B cell (primary cell): Measurements from ENCODE around the gene BRSK1. TPM values are rescaled to one million over a fixed set of nuclear protein-coding genes. Genes with fewer than 3 reads are reported as not detected.

Experiments used
- ATAC-seq: fragments of 200-7000 bp; cut with Tn5 transposase; one replicate; pipeline ENCODE4 v1.10.0; 2021; ENCODE audit warnings: low read depth, mild to moderate bottlenecking, moderate number of reproducible peaks, moderate library complexity
- CTCF ChIA-PET: fragments of 350-600 bp; sonication (Branson Sonifier 250); formaldehyde crosslinking; loops from one replicate; lab custom pipeline; 2021; ENCODE audit warnings: antibody characterized with exemption, inconsistent platforms; lab: Charles Lee
- POLR2A ChIA-PET: fragments of 350-600 bp; sonication (Branson Sonifier 250); formaldehyde crosslinking; loops from one replicate; lab custom pipeline; 2021; ENCODE audit warnings: antibody characterized with exemption; lab: Charles Lee
- DNase-seq: peaks from one replicate; pipeline ENCODE4 v3.0.0; 2013
- H2AFZ ChIP-seq: 2 replicates; pipeline ENCODE4 v1.6.1; 2012; ENCODE audit warnings: mild to moderate bottlenecking, low read depth, low read length; ENCODE audit not compliant: insufficient read depth, poor library complexity, severe bottlenecking
- H3K27ac ChIP-seq, 2 donors: 1 replicate in 1 of 2; 2 replicates in 1 of 2; pipeline ENCODE4 v1.5.1; 2012 to 2013; ENCODE audit warnings: low read length in 2 of 2, mild to moderate bottlenecking in 2 of 2, moderate library complexity in 1 of 2
- H3K27me3 ChIP-seq, 4 experiments: fragments of 200-600 bp in 1 of 4; sonication (generic) in 1 of 4; replicated peaks in 1 of 4; 1 replicate in 2 of 4; 2 replicates in 2 of 4; pipeline versions ENCODE4 v1.6.1 to v1.7.0; 2013 to 2016; ENCODE audit warnings: low read length in 3 of 4, mild to moderate bottlenecking in 2 of 4, mixed read lengths in 1 of 4, moderate library complexity in 1 of 4; ENCODE audit not compliant: insufficient read depth in 4 of 4, control insufficient read depth in 3 of 4; ENCODE audit errors: control extremely low read depth in 1 of 4
- H3K36me3 ChIP-seq, 2 experiments: replicated peaks in 1 of 2; 1 replicate in 1 of 2; 2 replicates in 1 of 2; pipeline versions ENCODE4 v1.6.1 to v1.7.1; 2013; ENCODE audit warnings: low read length in 1 of 2; ENCODE audit not compliant: insufficient read depth in 2 of 2, control insufficient read depth in 1 of 2; ENCODE audit errors: control extremely low read depth in 1 of 2, extremely low read depth in 1 of 2
- H3K4me1 ChIP-seq, 2 donors: fragments of 200-600 bp in 1 of 2; sonication (generic) in 1 of 2; 1 replicate in 1 of 2; 2 replicates in 1 of 2; pipeline versions ENCODE4 v1.5.1 to v1.6.1; 2013 to 2017; ENCODE audit warnings: low read length in 2 of 2; ENCODE audit not compliant: control insufficient read depth in 2 of 2, insufficient read depth in 2 of 2
- H3K4me2 ChIP-seq: replicated peaks from 2 replicates; pipeline ENCODE3; 2012; ENCODE audit warnings: mild to moderate bottlenecking, low read depth, low read length; ENCODE audit not compliant: poor library complexity, severe bottlenecking
- H3K4me3 ChIP-seq, 5 experiments: fragments of 200-600 bp in 1 of 5; sonication (generic) in 1 of 5; 1 replicate in 3 of 5; 2 replicates in 2 of 5; pipeline versions ENCODE4 v1.5.1 to v1.7.0; 2011 to 2016; ENCODE audit warnings: low read length in 4 of 5, mild to moderate bottlenecking in 4 of 5, low read depth in 2 of 5, control low read depth in 1 of 5, moderate library complexity in 1 of 5; ENCODE audit not compliant: insufficient read depth in 1 of 5; ENCODE audit errors: control extremely low read depth in 1 of 5, extremely low read depth in 1 of 5
- H3K79me2 ChIP-seq: fragments of 200-600 bp; sonication (generic); one replicate; pipeline ENCODE4 v1.6.0; 2016; ENCODE audit warnings: low read length; ENCODE audit not compliant: control insufficient read depth, insufficient read depth
- H3K9ac ChIP-seq: fragments of 200-600 bp; sonication (generic); 2 replicates; pipeline ENCODE4 v1.6.1; 2017; ENCODE audit warnings: mild to moderate bottlenecking, low read length, moderate library complexity
- H3K9me3 ChIP-seq, 3 donors: one replicate each; pipeline versions ENCODE4 v1.6.1 to v1.7.1; 2013; ENCODE audit warnings: low read length in 2 of 3; ENCODE audit not compliant: control insufficient read depth in 2 of 3, insufficient read depth in 1 of 3; ENCODE audit errors: control extremely low read depth in 1 of 3
- H4K20me1 ChIP-seq: 2 replicates; pipeline ENCODE4 v1.6.0; 2012; ENCODE audit warnings: mild to moderate bottlenecking, low read length; ENCODE audit not compliant: insufficient read depth, control insufficient read depth, poor library complexity, severe bottlenecking
- H3K27ac Mint-ChIP-seq: one replicate; pipeline ENCODE4 v1.8.0; 2021; ENCODE audit warnings: mixed read lengths
- H3K27me3 Mint-ChIP-seq: one replicate; pipeline ENCODE4 v1.8.0; 2021; ENCODE audit warnings: mixed read lengths
- H3K4me1 Mint-ChIP-seq: one replicate; pipeline ENCODE4 v1.8.0; 2021; ENCODE audit warnings: mixed read lengths
- H3K4me3 Mint-ChIP-seq: one replicate; pipeline ENCODE4 v1.8.0; 2021; ENCODE audit warnings: mixed read lengths
- H3K9me3 Mint-ChIP-seq: one replicate; pipeline ENCODE4 v1.8.0; 2022; ENCODE audit warnings: mixed read lengths; ENCODE audit not compliant: insufficient read depth
- CTCF ChIP-seq: fragments of 200-600 bp; IDR thresholded peaks from one replicate; pipeline ENCODE4 v1.8.0; 2022; ENCODE audit warnings: antibody characterized with exemption, mild to moderate bottlenecking
- EZH2 ChIP-seq: IDR thresholded peaks from 2 replicates; pipeline ENCODE4 v1.6.1; 2012; ENCODE audit warnings: borderline replicate concordance, low read depth, mild to moderate bottlenecking, moderate library complexity, low read length; ENCODE audit not compliant: insufficient read depth, poor library complexity, severe bottlenecking
- WGBS: methylation state at CpG from one replicate; pipeline ENCODE4 v1.1.5; 2013; ENCODE audit warnings: missing lambda C conversion rate; ENCODE audit not compliant: insufficient coverage; 5-methylcytosine and 5-hydroxymethylcytosine counted together
- intact Hi-C: fragments of 100-400 bp; cut with micrococcal nuclease; formaldehyde crosslinking; loops from one replicate; pipeline ENCODE4 v1.10.0; 2022
- polyA plus RNA-seq: library from polyadenylated mRNA; depleted of rRNA; stranded (reverse); fragments of >200 nt; gene quantifications from 2 replicates; pipeline ENCODE4 v1.2.3, GENCODE V29; 2012
- total RNA-seq, 2 donors: library from RNA; stranded (reverse); fragments of 120-200 nt in 1 of 2; gene quantifications; 1 replicate in 1 of 2; 2 replicates in 1 of 2; pipeline versions ENCODE4 v1.2.3 to v1.2.4, GENCODE V29; 2013 to 2022

The BRSK1 gene
- total and polyA plus RNA-seq, 2 donors (not counting 1 experiment from before 2014, with no cell fraction given): 0.94 to 1.4 TPM

- H3K27ac Mint-ChIP-seq: no peak overlapping the region
- intact Hi-C loops: no loop called here
- Histone ChIP-seq H3K4me1 (peaks cover 0 to 4% of the 10 kb centered on the region in 2 donors), H3K4me3 (no peak overlapping the region), H3K4me2 (no peak overlapping the region), H3K27ac (no peak overlapping the region), H3K9ac (no peak overlapping the region), H2AFZ (no peak overlapping the region), H4K20me1 (no peaks in the 10 kb centered on the region), H3K79me2 (no peaks in the 10 kb centered on the region), H3K9me3 (peaks cover 0 to 4% (median 0%) of the 10 kb centered on the region in 3 donors), H3K27me3 (peaks cover 0 to 10% (median 1%) of the 10 kb centered on the region in 4 experiments), H3K36me3 (no peaks in the 10 kb centered on the region)
- peaks cover 25% of the 10 kb centered on the region for H3K27me3 Mint-ChIP-seq
- ChIA-PET CTCF (no interaction called here), POLR2A (interaction anchor here (0.8 kb wide), 1 partner anchor 27 kb away, joined by 4 read pairs; no protein-coding TSS in a partner anchor)
- H3K4me1 Mint-ChIP-seq: no peaks in the 10 kb centered on the region
- no peak for ATAC-seq
- H3K4me3 Mint-ChIP-seq: no peak overlapping the region
- H3K9me3 Mint-ChIP-seq: no peaks in the 10 kb centered on the region
- DNase-seq: no peak
- 25% methylated on average over 4 of the region's 9 CpGs for WGBS
- TF ChIP-seq CTCF (no peak), EZH2 (no peak)
Measured at GRCh38 chr19:55321466-55322137, 37.8 kb downstream of the BRSK1 start.

- intact Hi-C loops: no loop called here
- ATAC-seq (no peak), DNase-seq (no peak)
- H3K4me2 ChIP-seq: no peak overlapping the region
- H3K4me1 Mint-ChIP-seq: no peaks in the 10 kb centered on the region
- H3K9me3 ChIP-seq: peaks cover 0 to 4% (median 0%) of the 10 kb centered on the region in 3 donors
- POLR2A ChIA-PET: no interaction called here
- H4K20me1 ChIP-seq: no peaks in the 10 kb centered on the region
- no peak for TF ChIP-seq EZH2
- no peak for TF ChIP-seq CTCF
- CTCF ChIA-PET: no interaction called here
- H3K4me3 Mint-ChIP-seq: no peak overlapping the region
- H2AFZ ChIP-seq: no peak overlapping the region
- H3K27me3 ChIP-seq: peaks cover 0 to 10% (median 1%) of the 10 kb centered on the region in 4 experiments
- peaks cover 26% of the 10 kb centered on the region for H3K27me3 Mint-ChIP-seq
- H3K9ac ChIP-seq: no peak overlapping the region
- H3K4me3 ChIP-seq: no peak overlapping the region
- 49% methylated on average over 11 of the region's 12 CpGs for WGBS
- H3K27ac Mint-ChIP-seq: no peak overlapping the region
- H3K27ac ChIP-seq: no peak overlapping the region
- H3K9me3 Mint-ChIP-seq: no peaks in the 10 kb centered on the region
- no peaks in the 10 kb centered on the region for H3K79me2 ChIP-seq
- no peaks in the 10 kb centered on the region for H3K36me3 ChIP-seq
- peaks cover 0 to 4% of the 10 kb centered on the region in 2 donors for H3K4me1 ChIP-seq
Measured at GRCh38 chr19:55322204-55322885, 38.5 kb downstream of the BRSK1 start.
